Psoas muscle (tissue), 8 donors: ENCODE results near the gene SLC15A4. TPM values are rescaled to one million over a fixed set of nuclear protein-coding genes. Genes with fewer than 3 reads are reported as not detected.

Source experiments
- ATAC-seq, 4 donors: fragments of 200-7000 bp; cut with Tn5 transposase; one replicate each; pipeline ENCODE4 v1.9.1; 2020; ENCODE audit warnings: moderate library complexity in 3 of 4, mild to moderate bottlenecking in 2 of 4
- DNase-seq, 2 donors: peaks; one replicate each; pipeline ENCODE4 v3.0.0-alpha.2; 2020
- H3K27ac ChIP-seq: fragments of 200-600 bp; one replicate; pipeline ENCODE4 v1.8.0; 2022
- H3K27me3 ChIP-seq, 3 donors: fragments of 200-600 bp in 1 of 3; one replicate each; pipeline versions ENCODE4 v1.6.1 to v1.8.0; 2013 to 2022; ENCODE audit warnings: low read length in 2 of 3, mild to moderate bottlenecking in 2 of 3, moderate library complexity in 1 of 3; ENCODE audit not compliant: insufficient read depth in 3 of 3
- H3K36me3 ChIP-seq, 2 donors: fragments of 200-600 bp in 1 of 2; one replicate each; pipeline versions ENCODE4 v1.6.1 to v1.8.0; 2013 to 2022; ENCODE audit warnings: low read depth in 1 of 2, mild to moderate bottlenecking in 1 of 2, moderate library complexity in 1 of 2; ENCODE audit not compliant: insufficient read depth in 1 of 2
- H3K4me1 ChIP-seq: fragments of 200-600 bp; one replicate; pipeline ENCODE4 v1.8.0; 2022
- H3K4me3 ChIP-seq: fragments of 200-600 bp; one replicate; pipeline ENCODE4 v1.8.0; 2022; ENCODE audit warnings: mild to moderate bottlenecking
- H3K9me3 ChIP-seq: fragments of 200-600 bp; one replicate; pipeline ENCODE4 v1.8.0; 2022
- CTCF ChIP-seq: fragments of 200-600 bp; IDR thresholded peaks from one replicate; pipeline ENCODE4 v1.8.0; 2022; ENCODE audit warnings: antibody characterized with exemption
- WGBS, 3 donors: extraction: QIAGEN DNeasy Blood & Tissue Kit; methylation state at CpG; one replicate each; pipeline versions ENCODE4 v1.1.6 to v1.1.7; 2013; 5-methylcytosine and 5-hydroxymethylcytosine counted together
- intact Hi-C, 2 donors: fragments of 100-400 bp; cut with DNase I; formaldehyde crosslinking; loops; one replicate each; pipeline versions ENCODE4 v1.11.0 to v1.14.2; 2022
- polyA plus RNA-seq, 3 donors: library from polyadenylated mRNA; stranded (reverse); fragments of 200-250 nt; gene quantifications; one replicate each; pipeline ENCODE4 v1.2.3, GENCODE V29; 2013
- total RNA-seq, 4 donors: library from RNA; stranded (reverse); fragmentation: NEBNext Ultra II Directional in 2 of 4; extraction: Animal tissue kit (Norgen Biotek cat#: 25700) in 2 of 4; gene quantifications; one replicate each; pipeline versions ENCODE4 v1.2.1 to v1.2.4, GENCODE V29; 2021 to 2023
- donor health status: healthy with polysubstance abuse.
- donor health status: DM: no; HTN: no; CAD: no; lungs with moderate emphysema.
- donor health status: Bipolar disorder and iron deficiency.
- donor health status: healthy.
- donor health status: DM: yes; HTN: yes; CAD: no.
- donor health status: DM: no; HTN: no; CAD: no.
- donor health status: DM: no; HTN: no; CAD: no.
- donor health status: DM: yes; HTN: yes; CAD: no.

The SLC15A4 gene
- total and polyA plus RNA-seq, 7 donors = 21.9 to 54.0 (median 30.2) TPM

DNA sequence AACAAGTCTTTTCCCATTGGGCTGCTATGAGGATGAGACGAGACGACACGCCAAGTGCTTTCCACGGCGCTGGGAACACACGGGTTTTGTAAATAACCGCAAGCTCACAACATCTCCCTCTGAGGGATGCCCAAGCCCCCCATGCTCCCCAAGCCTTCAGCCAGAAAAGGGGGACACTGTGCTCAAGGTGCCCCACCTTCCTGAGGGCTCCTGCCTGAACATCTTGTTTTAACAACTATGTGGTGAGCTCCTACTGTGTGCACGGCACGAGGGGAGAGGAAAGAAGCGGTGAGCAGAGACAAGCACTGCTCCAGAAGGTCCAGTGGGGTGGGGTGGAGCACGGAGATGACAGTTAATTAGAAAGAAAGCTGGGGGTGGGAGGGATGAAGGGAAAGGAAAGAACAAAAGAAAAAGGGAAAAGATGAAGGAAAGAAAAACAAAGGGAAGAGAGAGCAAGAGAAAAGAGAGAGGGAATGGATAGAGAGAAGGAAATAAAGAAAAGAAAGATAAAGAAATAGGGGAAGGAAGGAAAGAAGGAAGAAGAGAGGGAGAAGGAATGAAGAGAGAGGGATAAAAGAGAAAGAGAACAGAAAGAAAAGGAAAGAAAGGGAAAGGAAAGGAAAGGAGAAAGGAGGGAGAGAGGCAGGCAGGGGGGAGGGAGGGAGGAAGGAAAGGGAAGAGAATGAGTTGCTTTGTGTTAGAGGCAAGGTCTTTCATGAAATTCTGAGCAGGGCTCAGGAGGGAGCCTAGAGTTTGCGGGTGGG, 56.8 kb downstream of the SLC15A4 start:
- no peaks in the 10 kb centered on the region for H3K4me1 ChIP-seq
- WGBS, 3 donors = 57 to 65% (median 64%) methylated on average over 12 of the region's 12 CpGs
- H3K27me3 ChIP-seq = peaks cover 0 to 12% (median 3%) of the 10 kb centered on the region in 3 donors
- intact Hi-C loops = no loop called here
- H3K27ac ChIP-seq = no peak overlapping the region
- no peaks in the 10 kb centered on the region for H3K36me3 ChIP-seq
- ATAC-seq (no peak), DNase-seq (no peak)
- H3K4me3 ChIP-seq = no peak overlapping the region
- no peak for TF ChIP-seq CTCF
- H3K9me3 ChIP-seq = no peaks in the 10 kb centered on the region

DNA sequence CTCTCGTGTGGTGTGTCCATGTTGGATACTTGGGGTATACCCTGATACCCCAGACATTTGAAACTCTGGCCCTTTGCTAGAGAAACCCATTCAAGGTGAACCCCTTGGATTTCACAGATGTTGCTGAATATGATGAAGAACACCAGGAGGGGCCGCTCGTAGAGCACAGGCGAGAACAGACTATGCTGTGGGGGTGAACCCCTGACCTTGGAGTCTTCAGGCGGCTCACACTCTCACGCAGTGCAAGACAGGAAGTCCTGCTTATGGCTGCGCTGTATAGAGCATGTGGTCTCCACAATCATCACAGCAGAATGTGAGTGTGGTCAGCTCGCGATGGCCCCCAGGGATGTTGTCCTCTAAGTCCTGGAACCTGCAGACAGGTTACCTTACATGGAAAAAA, 60.4 kb downstream of the SLC15A4 start:
- Histone ChIP-seq H3K36me3 (no peaks in the 10 kb centered on the region), H3K9me3 (no peaks in the 10 kb centered on the region), H3K4me3 (no peak overlapping the region), H3K27me3 (peaks cover 0 to 12% (median 3%) of the 10 kb centered on the region in 3 donors), H3K27ac (no peak overlapping the region), H3K4me1 (no peaks in the 10 kb centered on the region)
- DNase-seq (no peak), ATAC-seq (no peak)
- 66 to 75% (median 75%) methylated on average over 9 of the region's 9 CpGs for WGBS, 3 donors
- intact Hi-C loops = no loop called here
- TF ChIP-seq CTCF = no peak

DNA sequence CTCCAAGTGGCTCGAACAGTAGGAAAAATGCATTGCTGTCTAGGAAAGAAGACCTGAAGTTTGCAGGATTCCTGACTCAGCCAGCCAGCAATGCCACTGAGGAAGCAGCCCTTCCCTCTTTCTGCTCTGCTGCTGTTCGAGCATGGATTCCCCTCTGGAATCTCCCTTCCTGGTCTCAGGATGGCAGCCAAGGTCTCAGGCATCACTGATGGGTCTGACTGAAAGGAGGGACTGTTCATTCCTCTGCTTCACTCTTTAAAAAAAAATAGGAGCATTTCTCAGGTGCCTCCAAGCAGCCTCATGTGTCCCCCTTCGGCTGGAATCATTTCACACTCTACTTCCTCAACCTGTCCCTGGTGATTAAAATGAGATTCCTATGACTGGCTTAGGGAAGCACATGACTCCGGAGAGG, 62.4 kb downstream of the SLC15A4 start:
- DNase-seq (no peak), ATAC-seq (no peak)
- intact Hi-C loops = no loop called here
- H3K9me3 ChIP-seq = no peaks in the 10 kb centered on the region
- TF ChIP-seq CTCF = no peak
- WGBS, 3 donors = 23 to 28% (median 24%) methylated on average over 4 of the region's 4 CpGs
- no peaks in the 10 kb centered on the region for H3K4me1 ChIP-seq
- no peak overlapping the region for H3K27ac ChIP-seq
- no peaks in the 10 kb centered on the region for H3K36me3 ChIP-seq
- peaks cover 0 to 8% (median 2%) of the 10 kb centered on the region in 3 donors for H3K27me3 ChIP-seq
- no peak overlapping the region for H3K4me3 ChIP-seq

DNA sequence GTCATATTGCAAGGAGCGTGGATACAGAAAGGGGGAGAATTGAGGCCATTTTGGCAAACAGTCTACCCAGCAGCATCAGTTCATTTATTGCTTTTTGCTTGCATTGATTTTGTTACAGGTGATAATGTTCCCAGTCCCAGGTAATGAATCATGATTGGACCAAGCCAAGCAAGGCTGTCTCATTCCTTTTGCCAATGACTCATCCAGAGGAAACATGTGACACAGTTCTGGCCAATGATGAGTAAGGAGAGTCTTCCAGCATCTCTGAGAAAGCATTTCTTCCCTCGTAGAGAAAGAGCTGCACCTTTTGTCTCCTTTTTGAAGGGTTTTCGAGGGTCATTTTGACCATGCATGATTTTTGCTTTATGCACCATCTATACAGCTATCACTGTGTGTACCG, 68.2 kb downstream of the SLC15A4 start:
- Histone ChIP-seq H3K4me1 (no peaks in the 10 kb centered on the region), H3K9me3 (no peaks in the 10 kb centered on the region), H3K4me3 (no peak overlapping the region), H3K36me3 (no peaks in the 10 kb centered on the region), H3K27ac (no peak overlapping the region), H3K27me3 (peaks cover 0 to 2% (median 0%) of the 10 kb centered on the region in 3 donors)
- no peak for ATAC-seq
- intact Hi-C loops = no loop called here
- whole genome bisulfite sequencing, 3 donors = 75 to 81% (median 80%) methylated on average over 4 of the region's 4 CpGs
- TF ChIP-seq CTCF = no peak
- DNase-seq = no peak

- TF ChIP-seq CTCF = no peak
- 74 to 87% (median 78%) methylated on average over 3 of the region's 3 CpGs for WGBS, 3 donors
- intact Hi-C loops = no loop called here
- DNase-seq = no peak
- H3K4me1 ChIP-seq = no peaks in the 10 kb centered on the region
- no peaks in the 10 kb centered on the region for H3K9me3 ChIP-seq
- peak in 1 of 4 donors; percentile 35 for ATAC-seq
- H3K4me3 ChIP-seq = no peak overlapping the region
- H3K27ac ChIP-seq = no peak overlapping the region
- H3K36me3 ChIP-seq = no peaks in the 10 kb centered on the region
- H3K27me3 ChIP-seq = peaks cover 0 to 2% (median 0%) of the 10 kb centered on the region in 3 donors
Measured at GRCh38 chr12:128754275-128754674, 69.5 kb downstream of the SLC15A4 start.
